Smooth muscle cell (in vitro differentiated cells): Measurements from ENCODE around the gene UBAC1. TPM values are rescaled to one million over a fixed set of nuclear protein-coding genes. Genes with fewer than 3 reads are reported as not detected.

ENCODE experiments used
- DNase-seq: peaks from one replicate; lab custom pipeline; 2025; ENCODE audit not compliant: unreplicated experiment; lab: John Stamatoyannopoulos, UW
- H2AFZ ChIP-seq: fragments of 200-600 bp; sonication (generic); 2 replicates; pipeline ENCODE4 v1.6.0; 2016; ENCODE audit warnings: antibody characterized with exemption, low read depth, mild to moderate bottlenecking
- H3F3A ChIP-seq: fragments of 200-600 bp; sonication (generic); 2 replicates; pipeline ENCODE4 v1.6.0; 2017; ENCODE audit warnings: antibody characterized with exemption, low read depth
- H3K27ac ChIP-seq: fragments of 200-600 bp; sonication (generic); 2 replicates; pipeline ENCODE4 v1.5.1; 2016; ENCODE audit warnings: low read depth, mild to moderate bottlenecking
- H3K27me3 ChIP-seq: fragments of 200-600 bp; sonication (generic); 2 replicates; pipeline ENCODE4 v1.6.1; 2016; ENCODE audit warnings: low read depth, mild to moderate bottlenecking
- H3K36me3 ChIP-seq: fragments of 200-600 bp; sonication (generic); 2 replicates; pipeline ENCODE4 v1.5.1; 2016; ENCODE audit warnings: low read depth
- H3K4me1 ChIP-seq: fragments of 200-600 bp; sonication (generic); 2 replicates; pipeline ENCODE4 v1.5.1; 2016; ENCODE audit warnings: low read depth
- H3K4me2 ChIP-seq: fragments of 200-600 bp; sonication (generic); 2 replicates; pipeline ENCODE4 v1.6.0; 2016; ENCODE audit warnings: mild to moderate bottlenecking
- H3K4me3 ChIP-seq: fragments of 200-600 bp; sonication (generic); 2 replicates; pipeline ENCODE4 v1.5.1; 2016; ENCODE audit warnings: mild to moderate bottlenecking
- H3K79me2 ChIP-seq: fragments of 200-600 bp; sonication (generic); 2 replicates; pipeline ENCODE4 v1.6.0; 2016; ENCODE audit warnings: low read depth, mild to moderate bottlenecking
- H3K9ac ChIP-seq: fragments of 200-600 bp; sonication (generic); 2 replicates; pipeline ENCODE4 v1.6.0; 2016; ENCODE audit warnings: low read depth
- H3K9me3 ChIP-seq: fragments of 200-600 bp; sonication (generic); replicated peaks from 2 replicates; pipeline ENCODE4 v1.5.1; 2016; ENCODE audit warnings: low read depth
- H4K20me1 ChIP-seq: fragments of 200-600 bp; sonication (generic); 2 replicates; pipeline ENCODE4 v1.6.0; 2016; ENCODE audit warnings: low read depth
- WGBS: methylation state at CpG from one replicate; pipeline ENCODE4 v1.1.7; 2016; ENCODE audit warnings: low lambda C conversion rate; 5-methylcytosine and 5-hydroxymethylcytosine counted together
- polyA plus RNA-seq: library from polyadenylated mRNA; unstranded; fragments of >200 nt; fragmentation: Nextera tagmentation; extraction: Ambion mirVana; gene quantifications from 2 replicates; pipeline ENCODE4 v1.2.1, GENCODE V29; 2016
- total RNA-seq: library from RNA; depleted of rRNA; stranded (reverse); fragments of >200 nt; gene quantifications from 2 replicates; pipeline ENCODE4 v1.2.3, GENCODE V29; 2014
- TF ChIP-seq, protein P1 (sequence below): fragments of 200-600 bp; sonication (generic); IDR thresholded peaks from 2 replicates; pipeline ENCODE4 v1.5.1; 2017; ENCODE audit warnings: borderline replicate concordance, mild to moderate bottlenecking, antibody characterized with exemption; ENCODE audit not compliant: insufficient read depth, poor library complexity, severe bottlenecking

The UBAC1 gene
- total and polyA plus RNA-seq, 2 experiments from 2014 or later = 35.3 to 43.5 TPM

DNA sequence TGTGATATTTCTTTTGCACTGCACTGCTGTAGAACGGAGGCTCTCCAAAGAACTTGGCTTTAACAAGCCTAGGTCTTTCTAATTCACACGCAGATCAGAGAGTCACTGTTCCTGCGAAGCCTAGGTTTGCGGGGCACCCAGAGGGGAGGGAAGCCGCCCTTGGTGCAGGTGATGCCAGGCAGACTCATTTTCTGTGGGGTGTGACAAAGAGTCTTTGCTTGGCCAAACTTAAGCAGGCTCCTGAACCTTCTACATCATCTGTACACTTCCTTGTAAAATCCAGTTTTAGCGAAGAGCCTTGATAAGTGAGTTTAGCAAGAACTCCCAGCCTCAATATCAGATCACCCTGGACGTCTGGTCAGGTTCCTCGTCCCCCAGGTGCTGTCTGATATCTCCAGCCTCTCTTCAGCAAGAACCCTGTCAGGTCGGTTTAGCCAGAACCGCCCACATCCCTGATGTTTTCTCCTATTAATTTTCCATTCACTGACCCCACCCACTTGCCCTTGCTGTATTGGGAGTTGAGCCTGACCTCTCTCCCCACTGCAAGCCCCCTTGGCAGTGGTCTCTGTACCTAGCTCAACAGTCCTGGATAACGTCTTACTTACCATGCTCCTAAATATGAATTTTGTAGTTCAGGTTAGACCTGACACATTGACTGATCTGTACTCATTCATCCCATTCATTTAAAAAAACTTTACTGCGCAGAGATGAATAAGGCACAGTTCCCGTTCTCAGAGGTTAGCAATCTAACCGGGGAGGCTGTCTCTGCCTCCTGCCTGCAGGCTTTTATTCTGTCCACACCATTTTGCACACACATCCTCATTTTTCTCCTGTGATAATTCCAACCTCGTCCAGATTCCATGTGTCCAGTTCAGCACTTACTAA is 880 bp upstream of the UBAC1 start:
- Histone ChIP-seq H3K4me2 (peak overlapping the region; percentile 80), H3K36me3 (no peaks in the 10 kb centered on the region), H3K4me1 (peaks cover 7% of the 10 kb centered on the region), H4K20me1 (peaks cover 31% of the 10 kb centered on the region), H3K4me3 (peak overlapping the region; percentile 33), H3F3A (no peaks in the 10 kb centered on the region), H3K9ac (no peak overlapping the region), H3K79me2 (peaks cover 38% of the 10 kb centered on the region), H3K27me3 (no peaks in the 10 kb centered on the region), H2AFZ (peak overlapping the region; percentile 59), H3K27ac (no peak overlapping the region), H3K9me3 (no peaks in the 10 kb centered on the region)
- 59% methylated on average over 15 of the region's 15 CpGs for WGBS
- TF ChIP-seq, protein P1, sequence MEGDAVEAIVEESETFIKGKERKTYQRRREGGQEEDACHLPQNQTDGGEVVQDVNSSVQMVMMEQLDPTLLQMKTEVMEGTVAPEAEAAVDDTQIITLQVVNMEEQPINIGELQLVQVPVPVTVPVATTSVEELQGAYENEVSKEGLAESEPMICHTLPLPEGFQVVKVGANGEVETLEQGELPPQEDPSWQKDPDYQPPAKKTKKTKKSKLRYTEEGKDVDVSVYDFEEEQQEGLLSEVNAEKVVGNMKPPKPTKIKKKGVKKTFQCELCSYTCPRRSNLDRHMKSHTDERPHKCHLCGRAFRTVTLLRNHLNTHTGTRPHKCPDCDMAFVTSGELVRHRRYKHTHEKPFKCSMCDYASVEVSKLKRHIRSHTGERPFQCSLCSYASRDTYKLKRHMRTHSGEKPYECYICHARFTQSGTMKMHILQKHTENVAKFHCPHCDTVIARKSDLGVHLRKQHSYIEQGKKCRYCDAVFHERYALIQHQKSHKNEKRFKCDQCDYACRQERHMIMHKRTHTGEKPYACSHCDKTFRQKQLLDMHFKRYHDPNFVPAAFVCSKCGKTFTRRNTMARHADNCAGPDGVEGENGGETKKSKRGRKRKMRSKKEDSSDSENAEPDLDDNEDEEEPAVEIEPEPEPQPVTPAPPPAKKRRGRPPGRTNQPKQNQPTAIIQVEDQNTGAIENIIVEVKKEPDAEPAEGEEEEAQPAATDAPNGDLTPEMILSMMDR = no peak
- no peak for DNase-seq

DNA sequence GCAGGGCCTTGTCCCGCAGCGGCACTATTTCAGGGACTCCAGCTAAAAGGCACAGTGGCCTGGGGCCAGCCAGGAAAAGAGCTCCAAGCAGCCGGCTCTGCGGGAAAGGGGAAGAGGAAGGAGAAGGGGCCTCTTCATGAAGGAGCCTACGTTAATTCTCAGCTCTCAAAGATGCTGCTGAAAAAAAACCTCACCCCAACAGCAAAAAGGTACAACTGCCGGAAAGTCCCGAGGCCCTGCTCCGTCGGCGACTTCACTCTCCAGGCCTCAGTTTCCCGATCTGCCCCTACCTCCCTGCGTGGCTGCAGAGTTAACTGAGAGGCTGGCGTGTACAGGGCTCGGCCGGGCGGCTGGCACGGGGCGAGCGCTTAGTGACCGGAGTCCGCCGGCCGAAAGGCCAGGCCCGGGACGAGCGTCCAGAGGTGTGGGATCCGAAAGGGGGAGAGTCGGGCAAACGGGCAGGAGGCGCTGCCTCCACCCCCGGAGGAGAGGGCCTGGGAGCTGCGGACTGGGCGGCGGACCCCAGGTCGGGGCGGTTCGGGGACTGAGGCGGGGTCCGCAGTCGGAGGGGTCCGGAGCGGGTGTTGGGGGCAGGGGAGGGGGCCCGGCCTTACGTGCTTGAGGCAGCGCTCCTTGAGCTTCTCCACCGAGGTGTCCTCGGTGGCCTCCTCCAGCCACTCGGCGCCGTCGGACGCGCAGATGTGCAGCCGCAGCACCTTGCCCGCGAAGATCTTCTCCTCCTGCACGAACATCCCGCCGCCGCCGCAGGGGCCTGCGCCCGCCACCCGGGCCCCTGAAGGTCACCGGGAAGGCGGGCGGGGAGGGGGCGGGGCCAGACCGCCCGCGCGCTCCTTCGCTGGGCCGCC is 529 bp downstream of the UBAC1 start:
- H3K36me3 ChIP-seq = no peaks in the 10 kb centered on the region
- no peaks in the 10 kb centered on the region for H3K9me3 ChIP-seq
- DNase-seq = no peak
- H3K4me2 ChIP-seq = peak overlapping the region; percentile 97
- peak overlapping the region; percentile 71 for H2AFZ ChIP-seq
- H3K4me1 ChIP-seq = peaks cover 7% of the 10 kb centered on the region
- peaks cover 52% of the 10 kb centered on the region for H3K79me2 ChIP-seq
- no peaks in the 10 kb centered on the region for H3K27me3 ChIP-seq
- peaks cover 45% of the 10 kb centered on the region for H4K20me1 ChIP-seq
- H3K27ac ChIP-seq = peak overlapping the region; percentile 61
- WGBS = 3% methylated on average over 37 of the region's 74 CpGs
- peak overlapping the region; percentile 92 for H3K4me3 ChIP-seq
- H3K9ac ChIP-seq = peak overlapping the region; percentile 82
- TF ChIP-seq, protein P1 = no peak
- H3F3A ChIP-seq = no peaks in the 10 kb centered on the region

DNA sequence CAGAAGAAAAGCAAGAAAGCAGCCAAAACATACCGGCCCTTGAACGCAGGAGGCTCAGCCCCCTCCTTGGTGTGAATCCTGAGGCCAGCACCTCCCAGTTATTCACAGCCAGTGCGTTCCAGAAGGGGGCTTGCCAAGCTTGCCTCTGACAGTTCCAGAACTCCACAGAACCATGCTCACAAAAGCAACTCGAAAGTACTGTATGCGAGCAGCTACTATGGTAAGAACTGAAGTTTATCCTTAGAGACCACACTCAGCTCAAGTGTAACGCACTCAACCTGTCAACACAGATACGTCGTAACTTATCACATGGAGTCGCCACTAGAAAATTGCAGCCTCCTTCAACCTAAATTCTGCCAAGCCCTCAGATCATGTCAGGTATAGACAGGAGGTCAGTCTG is 1.4 kb downstream of the UBAC1 start:
- Histone ChIP-seq H3K27ac (peak overlapping the region; percentile 61), H2AFZ (no peak overlapping the region)
- TF ChIP-seq, protein P1 = no peak

More for the DNA sequence above, 1.4 kb downstream of the UBAC1 start:
- peaks cover 52% of the 10 kb centered on the region for H4K20me1 ChIP-seq
- peak overlapping the region; percentile 82 for H3K9ac ChIP-seq
- H3K4me2 ChIP-seq = peak overlapping the region; percentile 97
- H3K27me3 ChIP-seq = no peaks in the 10 kb centered on the region
- no peaks in the 10 kb centered on the region for H3F3A ChIP-seq
- WGBS = 62% methylated on average over 9 of the region's 9 CpGs
- H3K9me3 ChIP-seq = no peaks in the 10 kb centered on the region
- peaks cover 7% of the 10 kb centered on the region for H3K4me1 ChIP-seq
- peaks cover 60% of the 10 kb centered on the region for H3K79me2 ChIP-seq
- no peak for DNase-seq
- peak overlapping the region; percentile 92 for H3K4me3 ChIP-seq
- no peaks in the 10 kb centered on the region for H3K36me3 ChIP-seq
